ENCODE data around the gene DENND4A.
"Not testable (repeated sequence)": the region's sequence is repeated elsewhere in the genome, so short reads cannot be mapped to it uniquely, and the experiment has no call there.

Gene DENND4A

GRCh38 chr15:65751431-65751830 is 40.7 kb downstream of the DENND4A start:
- no peak for DNase-seq

- no peak for DNase-seq
Observed at GRCh38 chr15:65747265-65747664, 44.8 kb downstream of the DENND4A start.

DNA sequence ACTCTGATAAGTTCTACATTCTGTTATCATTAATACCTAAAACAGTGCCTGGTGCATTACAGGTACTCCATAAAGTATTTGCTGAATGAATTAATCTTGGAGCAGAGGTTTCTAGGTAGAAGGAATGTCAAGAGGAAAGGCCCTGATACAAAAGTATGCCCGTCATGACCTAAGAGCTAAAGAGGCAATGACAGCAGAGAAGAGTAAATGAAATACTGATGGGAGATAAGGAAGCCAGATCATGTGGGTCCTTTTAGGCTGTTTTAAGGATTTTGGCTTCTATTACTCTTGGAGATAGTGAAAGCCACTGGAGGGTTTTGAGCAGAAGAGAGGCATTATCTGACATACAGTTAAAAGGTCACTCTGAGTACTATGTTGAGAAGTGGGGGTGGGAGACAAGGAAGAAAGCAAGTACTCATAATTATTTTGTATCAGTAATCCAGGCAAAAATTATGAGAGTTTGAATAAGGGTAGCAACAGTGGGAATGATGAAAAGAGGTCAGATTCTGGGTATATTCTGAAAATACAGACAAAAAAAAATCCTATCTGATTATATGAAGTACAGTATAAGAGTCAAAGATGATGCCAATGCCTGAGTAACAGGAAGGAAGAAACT is 48.3 kb downstream of the DENND4A start:
- DNase-seq: no peak

DNA sequence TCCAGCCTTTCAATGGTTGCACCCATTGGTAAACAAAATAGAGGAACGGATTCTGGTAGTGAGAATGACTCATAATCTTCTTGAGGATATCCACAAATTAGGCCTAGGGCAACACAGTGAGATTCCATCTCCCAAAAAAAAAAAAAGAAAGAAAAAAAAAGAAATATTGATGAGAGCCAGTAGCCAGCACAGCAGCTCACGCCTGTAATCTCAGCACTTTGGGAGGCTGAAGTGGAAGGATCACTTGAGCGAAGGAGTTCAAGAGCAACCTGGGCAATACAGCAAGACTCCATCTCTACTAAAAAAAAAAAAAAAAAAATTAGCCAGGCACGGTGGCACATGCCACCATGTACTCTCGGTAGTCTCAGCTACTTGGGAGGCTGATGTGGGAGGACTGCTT is 51.9 kb downstream of the DENND4A start:
- no peak for DNase-seq

DNA sequence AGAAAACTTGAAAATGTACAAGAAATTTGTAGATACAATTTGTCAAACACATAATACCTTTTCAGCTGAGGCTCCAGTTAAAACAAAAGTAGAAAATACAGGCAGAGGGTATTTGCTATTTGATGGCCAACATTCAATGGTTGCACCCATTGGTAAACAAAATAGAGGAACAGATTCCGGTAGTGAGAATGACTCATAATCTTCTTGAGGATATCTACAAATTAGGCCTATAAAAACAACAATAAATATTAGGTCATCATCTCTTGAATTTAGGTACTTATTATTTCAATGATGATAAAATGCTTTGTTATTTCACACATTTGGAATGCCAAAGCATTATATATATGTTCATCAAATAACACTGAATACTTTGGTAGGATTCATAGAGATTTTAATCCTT is 53.4 kb downstream of the DENND4A start:
- no peak for DNase-seq

- DNase-seq: not testable (repeated sequence)
Observed at GRCh38 chr15:65733599-65733998, 58.5 kb downstream of the DENND4A start.

- no peak for DNase-seq
Observed at GRCh38 chr15:65732698-65733097, 59.4 kb downstream of the DENND4A start.

DNA sequence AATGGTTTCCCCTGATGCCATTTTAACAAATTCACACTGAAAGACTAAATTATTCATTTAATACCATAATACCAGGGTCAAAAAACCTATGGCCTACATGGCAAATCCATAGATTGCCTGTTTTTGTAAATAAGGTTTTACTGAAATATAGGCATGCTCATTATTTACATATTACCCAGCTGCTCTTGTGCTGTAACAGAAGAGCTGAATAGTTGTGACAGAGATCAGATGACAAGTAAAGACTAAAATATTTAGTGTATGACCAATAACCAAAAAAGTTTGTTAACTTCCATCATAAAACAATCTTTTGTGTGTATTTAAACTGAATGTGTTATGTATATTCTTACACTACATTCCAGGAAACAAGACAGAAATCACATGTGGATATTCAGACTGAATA is 60.2 kb downstream of the DENND4A start:
- DNase-seq: no peak

- peak; percentile 45 for DNase-seq
Observed at GRCh38 chr15:65730549-65731172, 61.4 kb downstream of the DENND4A start.

GRCh38 chr15:65724464-65725215 is 67.5 kb downstream of the DENND4A start:
- DNase-seq: no peak

DNA sequence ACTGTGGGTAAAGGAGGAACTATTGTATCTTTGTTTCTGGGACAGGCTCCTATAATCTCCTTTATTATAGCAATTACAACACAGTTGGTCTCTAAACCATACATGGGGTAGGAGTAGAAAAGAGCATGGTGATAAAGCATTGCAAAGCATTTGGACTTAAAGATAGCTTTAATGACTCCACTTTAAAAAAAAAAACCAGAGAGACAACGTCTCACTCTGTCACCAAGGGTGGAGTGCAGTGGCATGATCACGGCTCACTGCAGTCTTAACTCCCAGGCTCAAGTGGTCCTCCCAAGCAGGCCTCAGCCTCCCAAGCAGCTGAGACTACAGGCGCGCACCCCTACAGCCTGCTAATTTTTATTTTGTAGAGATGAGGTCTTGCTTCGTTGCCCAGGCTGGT is 68.2 kb downstream of the DENND4A start:
- DNase-seq: no peak

GRCh38 chr15:65722191-65722590 is 69.9 kb downstream of the DENND4A start:
- no peak for DNase-seq

DNA sequence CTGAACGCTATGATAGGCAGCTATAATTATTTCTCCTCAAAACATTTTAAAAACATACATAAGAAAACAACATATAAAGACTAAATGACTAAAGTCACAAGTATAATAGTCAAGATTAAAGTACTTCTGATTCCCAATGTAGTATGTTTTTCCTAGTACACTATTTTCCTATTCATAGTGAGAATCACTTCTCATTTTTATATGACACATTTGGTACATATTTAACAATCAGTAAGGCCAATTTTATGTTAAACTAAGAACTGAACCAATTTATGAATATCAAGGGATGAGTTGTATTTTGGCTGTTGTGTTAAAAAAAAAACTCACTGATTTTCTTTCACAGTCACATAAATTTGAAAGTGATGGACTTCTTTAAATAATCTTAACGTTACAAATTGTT is 79.7 kb downstream of the DENND4A start:
- DNase-seq: no peak

- DNase-seq: no peak
Observed at GRCh38 chr15:65695081-65695480, 97.0 kb downstream of the DENND4A start.

DNA sequence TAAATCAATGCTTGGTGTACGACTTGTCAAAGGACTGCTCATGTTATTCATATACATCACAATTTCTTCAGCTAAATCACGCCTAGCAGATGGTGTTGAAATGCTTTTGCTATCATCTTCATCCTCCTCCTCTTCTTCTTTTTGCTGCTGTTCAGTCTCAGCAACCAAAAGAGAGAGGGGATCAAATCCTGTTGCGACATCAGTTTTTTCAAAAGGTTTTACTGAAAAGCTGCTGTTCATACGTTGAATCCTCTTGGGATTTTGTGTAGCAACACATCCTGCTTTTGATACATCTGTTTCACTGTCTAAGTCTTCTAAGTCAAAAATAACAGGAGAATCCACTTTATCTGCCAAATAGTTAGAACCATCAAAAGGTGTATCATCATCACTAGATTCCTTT is 101.3 kb downstream of the DENND4A start:
- no peak for DNase-seq

DNA sequence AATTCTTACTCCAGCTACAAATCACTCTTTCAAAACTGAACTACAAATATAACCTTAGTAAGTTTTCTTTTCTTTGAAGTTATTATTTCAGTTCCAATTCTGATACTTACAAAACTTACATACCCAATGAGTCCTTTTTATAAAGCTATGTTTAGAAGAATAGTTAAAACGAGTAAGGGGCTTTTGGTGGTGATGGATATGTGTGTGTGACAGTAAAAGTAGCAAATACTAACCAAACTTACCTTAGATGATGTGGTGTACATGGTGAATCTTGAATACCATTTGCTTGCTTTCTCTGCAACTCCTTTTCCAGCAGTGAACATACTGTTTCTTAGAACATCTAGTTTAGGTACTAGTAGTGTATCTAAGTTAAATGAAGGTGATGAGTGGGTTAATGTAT is 101.9 kb downstream of the DENND4A start:
- no peak for DNase-seq

DNA sequence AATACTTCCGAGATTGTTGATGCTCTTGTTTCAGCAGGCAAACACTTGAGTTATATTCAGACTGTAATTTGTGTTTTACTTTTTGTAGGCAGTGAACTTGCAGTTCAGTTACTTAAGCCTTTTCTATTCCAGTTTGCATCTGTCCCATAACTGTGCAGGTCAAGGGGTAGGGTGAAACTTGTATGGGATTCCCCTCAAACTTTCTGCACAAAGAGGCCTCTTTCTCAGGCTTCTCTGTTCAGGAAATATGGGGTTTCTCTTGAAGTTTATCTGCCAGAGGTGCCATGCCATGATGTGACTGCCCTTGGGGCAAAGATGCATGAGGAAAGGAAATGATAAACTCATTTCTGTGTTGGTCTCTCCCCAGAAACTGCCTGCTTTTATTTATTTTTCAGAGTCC is 103.6 kb downstream of the DENND4A start:
- DNase-seq: no peak

GRCh38 chr15:65682404-65682911 is 109.6 kb downstream of the DENND4A start:
- no peak for DNase-seq

GRCh38 chr15:65680544-65680943 is 111.5 kb downstream of the DENND4A start:
- no peak for DNase-seq

- no peak for DNase-seq
Observed at GRCh38 chr15:65676123-65676522, 116.0 kb downstream of the DENND4A start.

GRCh38 chr15:65675551-65675950 is 116.5 kb downstream of the DENND4A start:
- DNase-seq: no peak

DNA sequence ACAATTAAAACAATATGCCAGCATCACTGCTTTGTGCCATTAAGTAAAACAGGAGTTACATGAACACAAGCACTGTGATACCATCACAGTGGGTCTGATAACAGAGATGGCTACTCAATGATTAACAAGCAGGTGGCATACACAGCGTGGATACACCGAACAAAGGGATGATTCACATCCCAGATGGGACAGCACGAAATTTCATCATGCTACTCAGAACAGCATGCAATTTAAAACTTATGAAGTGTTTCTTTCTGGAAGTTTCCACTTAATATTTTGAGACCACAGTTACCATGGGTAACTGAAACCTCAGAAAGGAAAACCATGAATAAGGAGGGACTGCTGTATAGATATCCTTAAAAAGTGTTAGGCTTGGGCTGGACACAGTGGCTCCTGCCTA is 125.8 kb downstream of the DENND4A start:
- peak; percentile 44 for DNase-seq

GRCh38 chr15:65663521-65663920 is 128.6 kb downstream of the DENND4A start:
- DNase-seq: no peak

- no peak for DNase-seq
Observed at GRCh38 chr15:65660927-65661326, 131.2 kb downstream of the DENND4A start.

Data from fibroblast of upper back skin (primary cell).